ENCODE measurements around the gene KCNA5.

KCNA5 gene

DNA sequence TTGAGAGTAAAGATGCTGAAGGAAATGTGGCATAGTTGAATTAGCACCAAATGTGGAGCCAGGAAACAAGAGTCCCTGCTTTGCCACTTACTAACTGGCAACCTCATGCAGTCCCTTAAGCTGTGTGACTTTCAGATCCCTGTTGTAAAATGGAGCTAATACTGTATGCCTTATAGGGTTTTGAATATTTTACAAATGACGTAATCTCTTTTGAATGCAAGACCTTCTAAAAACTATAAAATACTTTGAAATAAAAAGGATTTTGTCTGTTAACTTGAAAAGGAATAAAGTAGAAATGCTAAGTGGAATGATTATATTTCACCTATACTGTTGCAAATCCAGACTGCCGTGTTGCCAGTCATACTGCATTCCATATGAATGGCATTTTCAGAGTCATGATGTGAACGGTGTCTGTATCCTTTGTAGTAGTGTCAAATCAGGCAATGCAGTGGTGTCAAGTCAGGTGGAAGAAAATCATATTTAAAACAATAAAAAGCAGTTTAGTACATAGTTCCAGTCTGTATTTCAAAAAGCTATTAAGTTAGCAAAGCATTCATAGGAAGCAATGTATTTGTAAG lies 21.3 kb downstream of the KCNA5 start:
- DNase-seq, result no peak

DNA sequence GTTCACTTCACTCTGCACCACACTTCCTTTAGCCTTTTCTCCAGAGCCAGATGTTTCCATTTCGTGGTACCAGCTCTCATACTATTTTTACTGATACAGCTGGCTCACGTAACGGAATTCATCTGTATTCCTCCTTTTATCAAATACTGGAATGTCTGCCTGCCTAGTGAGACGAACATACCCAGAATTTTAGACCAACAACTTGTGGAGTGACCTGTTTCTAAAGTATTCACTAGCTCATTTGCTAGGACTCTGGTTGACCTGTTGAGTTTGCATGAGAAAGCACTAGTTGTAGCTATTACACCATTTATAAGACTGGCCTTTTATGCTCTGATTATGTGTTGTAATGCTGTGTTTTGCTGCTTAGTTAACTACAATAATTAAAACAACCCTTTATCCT lies 22.6 kb downstream of the KCNA5 start:
- no peak for DNase-seq

DNA sequence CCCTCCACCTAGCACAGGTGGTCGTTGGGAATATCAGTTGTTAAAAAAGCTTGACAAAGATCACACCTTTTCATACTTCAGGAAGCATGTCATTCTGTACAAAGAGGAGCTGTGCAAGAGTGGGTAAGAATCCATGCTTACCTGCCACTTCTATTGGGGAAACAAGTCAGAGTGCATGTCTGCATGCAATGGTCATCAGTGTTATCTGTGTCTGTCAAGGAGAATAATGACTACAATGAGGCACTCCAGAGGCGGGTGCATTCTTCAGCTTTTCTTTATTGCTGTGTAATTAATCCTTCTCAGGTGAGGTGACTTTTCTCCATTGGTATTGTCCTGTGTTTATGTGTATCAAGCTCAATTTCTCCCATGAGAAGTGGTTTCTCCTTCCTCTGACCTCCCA lies 24.4 kb downstream of the KCNA5 start:
- no peak for DNase-seq

DNA sequence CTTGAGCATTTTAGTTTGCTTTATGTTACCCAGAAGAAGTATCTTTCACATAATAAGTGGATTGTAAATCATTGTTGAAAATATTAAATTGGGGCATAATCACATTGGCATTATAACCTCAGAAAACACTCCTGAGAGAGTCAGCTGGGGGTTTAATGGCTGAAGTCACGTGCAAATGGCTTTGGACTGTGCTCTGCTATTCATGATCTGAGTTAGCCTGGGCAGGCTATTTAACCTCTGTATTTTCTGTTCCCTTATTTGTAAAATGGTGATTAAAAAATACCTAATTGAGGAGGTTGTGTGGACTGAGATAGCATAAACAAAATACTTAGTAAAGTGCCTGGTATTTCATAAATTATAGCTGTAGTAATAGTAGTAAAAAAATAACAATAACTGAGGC lies 24.9 kb downstream of the KCNA5 start:
- no peak for DNase-seq

DNA sequence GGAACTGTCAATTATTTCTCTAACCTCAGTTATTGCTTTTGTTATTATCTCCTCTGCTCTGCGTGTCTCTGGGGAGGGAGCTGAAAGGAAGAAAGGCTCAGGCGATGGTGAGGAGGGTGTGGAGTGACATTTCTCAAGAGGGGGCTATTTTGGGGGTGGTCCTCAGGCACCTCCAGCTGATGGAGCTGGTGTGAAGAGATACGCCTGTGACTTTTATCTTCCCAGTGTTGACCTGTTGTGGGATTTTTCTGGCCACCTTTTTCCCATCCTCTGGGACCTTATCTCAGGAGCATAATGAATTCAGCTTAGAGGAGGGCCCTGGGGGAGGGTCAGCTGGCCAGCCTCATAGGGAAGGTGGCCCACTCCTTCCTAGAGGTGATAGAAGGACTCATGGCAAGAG lies 26.4 kb downstream of the KCNA5 start:
- no peak for DNase-seq

DNA sequence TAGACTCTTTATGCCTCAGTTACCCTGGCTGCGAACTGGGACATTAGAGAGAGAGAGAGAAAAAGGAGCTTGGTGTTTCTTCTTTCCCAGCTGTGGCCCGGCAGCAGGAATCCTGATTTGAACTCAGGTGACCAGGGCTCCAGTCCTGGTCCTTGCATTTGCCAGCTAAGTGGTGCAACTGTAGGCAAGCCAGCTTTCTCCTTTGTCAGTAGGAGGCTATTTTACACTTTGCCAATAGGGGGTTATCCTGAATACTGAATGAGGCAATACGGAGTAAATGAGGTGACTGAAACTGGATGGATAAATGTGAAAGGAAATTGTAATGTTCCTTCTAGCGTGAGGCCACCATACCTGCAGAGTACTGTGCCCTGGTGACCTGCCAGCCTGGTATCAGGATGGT lies 27.8 kb downstream of the KCNA5 start:
- no peak for DNase-seq

DNA sequence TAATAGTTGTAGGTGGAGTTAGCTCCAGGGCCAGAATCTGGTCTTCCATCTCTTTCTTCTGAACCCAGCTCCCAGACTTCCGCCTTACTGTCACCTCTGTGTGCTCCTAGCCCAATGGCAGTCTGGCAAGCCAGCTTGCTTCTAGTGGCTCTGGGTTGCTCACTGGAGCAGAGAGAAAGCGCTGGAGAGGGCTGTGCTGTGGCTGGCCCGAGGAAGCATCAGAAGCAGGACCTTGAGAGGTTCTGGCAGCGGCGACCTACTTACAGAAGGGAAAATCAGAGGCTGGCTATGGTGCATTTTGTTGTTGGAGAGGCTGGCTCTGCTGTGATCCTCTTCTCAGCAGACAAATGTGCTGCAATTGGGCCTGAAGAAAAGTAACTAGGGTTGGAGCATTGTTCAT lies 28.6 kb downstream of the KCNA5 start:
- no peak for DNase-seq

DNA sequence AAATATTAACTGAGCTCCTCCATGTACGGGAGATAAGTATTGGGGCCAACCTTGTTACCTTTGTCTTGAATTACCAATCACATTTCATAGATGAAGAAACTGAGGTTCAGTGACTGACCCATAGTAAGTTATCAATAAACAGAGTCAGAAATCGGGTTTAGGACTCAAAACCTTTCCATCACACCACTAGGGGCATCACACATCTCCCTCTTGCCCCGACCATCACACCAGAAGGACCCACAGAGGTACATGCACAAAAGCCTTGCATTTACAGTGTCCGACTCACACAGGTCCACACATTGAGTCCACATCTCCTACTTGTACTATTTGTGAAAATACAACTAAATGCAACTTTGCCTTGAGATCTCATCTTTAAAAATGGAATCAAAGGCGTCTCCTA lies 29.4 kb downstream of the KCNA5 start:
- no peak for DNase-seq

DNA sequence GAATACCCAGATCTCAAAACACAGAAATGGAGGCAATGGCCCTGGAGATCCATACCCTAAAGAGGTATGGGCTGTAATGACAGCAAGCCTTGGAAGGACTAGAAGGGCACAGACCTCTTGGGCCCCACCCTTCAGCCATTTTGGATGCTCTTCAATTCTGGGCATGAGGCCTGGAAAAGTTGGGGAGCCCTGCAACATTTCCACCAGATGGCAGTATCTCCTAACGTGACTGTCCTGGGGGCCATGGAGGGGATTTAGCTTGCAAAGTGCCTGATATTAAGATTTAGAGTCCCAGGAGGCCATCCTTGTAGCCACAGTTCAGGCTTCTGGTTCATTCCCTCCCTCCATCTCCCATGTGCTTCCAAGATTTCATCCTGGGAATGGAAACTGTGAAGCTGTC lies 30.2 kb downstream of the KCNA5 start:
- DNase-seq, result no peak

DNA sequence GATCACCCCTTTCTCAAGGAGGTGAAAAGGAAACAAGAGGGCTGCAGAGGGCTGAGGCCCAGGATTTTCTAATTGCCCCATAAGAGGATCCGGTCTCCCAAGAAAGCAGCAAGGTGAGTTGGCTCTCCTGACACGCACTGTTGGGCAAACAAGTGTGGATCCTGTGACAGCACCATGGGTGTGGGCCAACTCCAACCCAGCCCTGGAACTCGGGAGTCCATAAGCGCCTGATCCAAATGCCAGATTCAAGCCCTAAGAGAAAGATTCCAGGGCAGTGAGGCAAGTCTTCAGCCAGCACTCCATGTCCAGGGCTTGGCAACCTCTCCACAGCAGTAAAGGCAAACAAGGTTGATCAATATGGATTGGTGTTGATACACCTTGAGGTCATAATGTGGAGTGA lies 33.1 kb downstream of the KCNA5 start:
- no peak for DNase-seq

DNA sequence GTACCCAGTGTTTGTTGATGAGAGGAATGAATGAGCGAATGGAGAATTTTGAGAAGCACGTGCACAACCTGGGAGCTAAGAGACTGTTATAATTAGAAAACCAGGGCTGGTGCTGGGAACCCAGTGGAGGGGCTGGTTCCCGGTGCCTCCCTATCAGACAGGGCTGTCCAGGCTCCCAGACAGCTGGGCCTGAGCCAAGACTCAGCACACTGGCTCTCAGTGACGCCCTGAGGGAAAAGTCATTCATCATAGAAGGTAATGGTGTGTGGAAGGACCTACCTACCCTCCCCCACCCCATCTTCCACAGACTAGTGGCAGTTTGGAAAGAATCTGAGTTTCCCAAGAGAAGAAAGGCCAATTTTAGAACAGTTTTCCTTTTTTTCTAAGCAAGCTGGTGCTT lies 34.7 kb downstream of the KCNA5 start:
- DNase-seq, result no peak

DNA sequence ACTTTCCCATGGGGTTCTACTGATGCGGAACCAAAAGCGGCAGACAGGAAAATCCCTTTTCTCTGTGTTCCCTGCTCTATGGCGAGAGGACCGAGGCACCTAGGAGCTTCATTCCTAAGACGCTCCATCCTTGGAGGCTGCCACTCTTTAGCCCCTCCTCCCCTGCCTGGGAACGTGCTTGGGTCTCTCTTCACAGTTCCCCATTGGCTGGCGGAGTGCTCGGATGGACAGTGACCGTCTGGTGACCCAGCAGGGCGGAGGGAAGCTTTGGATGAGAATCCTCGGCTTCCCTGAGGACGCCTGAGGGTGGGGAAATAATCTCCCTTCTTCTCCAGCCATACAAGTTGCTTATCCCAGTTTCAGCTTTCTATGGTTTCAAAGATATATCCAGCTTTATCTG lies 37.3 kb downstream of the KCNA5 start:
- no peak for DNase-seq

DNA sequence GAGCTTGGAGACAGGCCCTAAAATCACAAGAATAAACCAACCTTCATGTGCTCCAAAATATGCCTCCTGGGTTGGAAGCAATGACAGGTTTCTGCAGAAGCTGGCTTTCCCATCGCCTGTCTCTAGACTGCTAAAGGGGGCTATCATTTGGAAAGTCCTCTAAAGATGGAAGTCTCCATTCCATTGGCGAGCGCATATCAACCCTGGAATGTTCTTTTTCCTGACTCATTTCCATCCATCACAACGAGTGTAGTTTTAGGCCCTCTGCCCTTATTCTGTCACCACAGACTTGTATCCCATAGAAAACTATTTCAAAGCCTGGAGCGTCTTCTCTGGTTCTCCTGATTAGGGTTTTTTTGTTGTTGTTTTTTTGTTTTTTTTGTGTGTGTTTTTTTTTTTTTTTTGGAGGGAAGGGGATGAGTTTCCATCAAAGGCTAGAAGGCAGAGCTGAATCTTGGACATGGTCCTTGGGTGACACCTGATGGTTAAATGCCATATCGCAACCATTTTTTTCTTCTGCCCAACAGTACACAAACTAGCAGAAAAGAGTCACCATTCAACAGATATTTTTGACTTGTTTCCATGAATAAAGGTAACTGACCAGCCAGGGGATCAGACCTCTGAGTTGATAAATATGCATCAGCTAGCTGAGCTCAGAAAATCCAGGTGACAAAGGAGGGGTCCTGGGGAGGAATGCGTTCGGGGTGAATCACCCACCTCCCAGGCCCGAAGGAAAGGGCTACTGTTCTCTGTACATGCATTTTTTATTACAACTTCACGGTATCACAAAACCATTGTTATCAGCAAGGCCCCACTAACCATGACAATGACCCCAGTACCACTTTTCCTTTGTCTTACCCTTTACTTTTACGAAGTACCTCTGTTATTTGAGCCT lies 40.5 kb downstream of the KCNA5 start:
- peak; percentile 10 to 25 for DNase-seq

DNA sequence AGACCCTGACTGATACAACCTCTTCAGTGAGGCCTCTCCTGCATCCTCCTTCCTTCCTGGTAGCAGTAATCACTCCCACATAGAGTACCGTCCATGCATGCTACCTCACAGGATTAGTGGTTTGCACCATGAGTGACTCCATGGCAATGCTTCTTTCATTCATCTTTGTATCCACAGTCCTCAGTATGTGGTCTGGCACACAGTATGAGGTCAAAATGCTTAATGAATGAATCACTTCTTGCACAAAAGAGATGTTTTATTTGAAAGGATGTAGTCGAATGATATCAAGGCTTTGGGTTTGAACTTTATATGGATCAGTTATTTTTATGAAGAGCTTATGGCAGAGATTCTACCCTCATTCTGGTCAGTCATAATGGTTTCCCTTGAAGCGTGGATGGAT lies 42.2 kb downstream of the KCNA5 start:
- DNase-seq, result no peak

DNA sequence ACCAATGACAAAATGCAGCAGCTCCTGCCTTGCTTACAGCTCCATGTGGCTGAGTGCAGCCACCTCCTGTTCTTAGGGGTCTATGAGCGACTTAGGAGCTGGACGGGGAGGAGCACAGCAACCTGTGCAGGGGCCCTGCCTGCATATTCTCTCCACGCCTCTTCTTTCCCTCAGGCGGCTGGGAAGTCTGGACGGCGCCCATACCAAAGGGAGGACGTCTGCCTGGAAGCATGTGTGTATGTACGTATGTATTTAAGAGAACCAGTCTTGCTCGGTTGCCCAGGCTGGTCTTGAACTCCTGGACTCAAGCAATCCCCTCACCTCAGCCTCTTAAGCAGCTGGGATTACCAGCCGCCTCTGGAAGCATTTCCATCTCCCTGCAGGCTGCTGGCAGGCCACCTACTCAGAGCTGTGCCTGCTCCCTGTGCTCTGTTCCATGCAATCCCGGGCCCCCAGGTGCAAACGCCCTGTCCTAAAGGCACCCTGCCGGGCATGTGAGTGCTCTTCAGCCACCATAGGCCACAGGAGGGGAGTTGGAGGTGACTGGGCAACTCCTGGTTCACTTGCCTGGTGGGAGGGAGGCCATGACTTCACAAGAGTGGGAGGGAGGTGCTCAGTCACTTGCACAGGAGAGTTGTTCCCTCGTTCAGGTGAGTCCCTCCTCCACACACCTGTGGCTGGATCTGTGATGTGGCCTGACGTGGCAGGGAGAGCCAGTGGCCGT lies 44.3 kb downstream of the KCNA5 start:
- no peak for DNase-seq

DNA sequence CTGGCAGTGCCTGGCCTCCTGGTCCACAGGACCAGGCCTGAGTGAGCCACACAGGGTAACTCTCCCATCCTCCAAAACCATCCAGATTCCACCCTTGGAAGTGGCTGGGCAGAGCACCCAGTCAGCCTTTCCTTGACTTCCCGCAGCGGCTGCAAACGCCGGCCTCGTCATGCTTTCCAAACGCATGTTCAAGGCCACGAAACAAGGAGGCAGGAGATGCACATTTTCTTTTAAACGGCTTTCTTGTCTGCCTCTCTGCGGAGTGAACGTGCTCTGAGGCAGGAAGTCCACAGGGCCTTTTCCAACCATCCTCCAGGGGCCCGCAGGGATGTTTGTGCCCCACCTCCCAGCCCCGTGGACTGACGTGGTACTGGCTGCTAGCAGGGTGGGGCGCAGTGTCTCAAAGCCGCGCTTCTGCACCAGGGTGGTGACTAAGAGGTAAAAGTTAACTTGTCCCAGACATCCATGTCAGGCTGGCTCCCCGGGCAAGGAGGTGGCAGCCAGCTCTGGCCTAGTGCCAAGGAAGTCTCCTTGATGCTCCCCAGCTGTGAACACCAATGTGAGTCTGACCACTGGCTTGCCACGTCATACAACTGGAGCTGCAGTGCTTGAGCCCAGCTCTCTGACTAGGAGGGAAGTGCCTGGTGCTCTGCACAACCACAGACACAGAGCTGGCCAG lies 45.0 kb downstream of the KCNA5 start:
- DNase-seq, result no peak

DNA sequence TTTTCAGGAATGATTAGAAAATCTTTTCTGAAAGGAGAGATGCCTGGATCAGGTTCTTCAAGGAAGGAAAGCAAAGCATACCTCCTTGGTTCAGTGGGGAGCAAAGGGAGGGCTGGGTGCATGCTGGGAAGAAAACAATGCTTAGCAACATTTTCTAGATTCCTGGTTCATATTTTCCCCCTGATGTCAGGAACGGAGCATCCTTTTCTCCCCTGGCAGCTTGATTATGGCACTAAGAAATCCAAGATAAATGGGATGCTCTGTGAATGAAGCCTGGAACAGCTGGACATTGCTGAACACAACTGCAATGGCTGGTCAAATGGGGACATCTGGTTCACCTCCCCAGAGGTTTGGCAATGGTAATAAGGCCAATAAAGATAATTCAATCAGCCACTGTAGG lies 50.9 kb downstream of the KCNA5 start:
- no peak for DNase-seq

DNA sequence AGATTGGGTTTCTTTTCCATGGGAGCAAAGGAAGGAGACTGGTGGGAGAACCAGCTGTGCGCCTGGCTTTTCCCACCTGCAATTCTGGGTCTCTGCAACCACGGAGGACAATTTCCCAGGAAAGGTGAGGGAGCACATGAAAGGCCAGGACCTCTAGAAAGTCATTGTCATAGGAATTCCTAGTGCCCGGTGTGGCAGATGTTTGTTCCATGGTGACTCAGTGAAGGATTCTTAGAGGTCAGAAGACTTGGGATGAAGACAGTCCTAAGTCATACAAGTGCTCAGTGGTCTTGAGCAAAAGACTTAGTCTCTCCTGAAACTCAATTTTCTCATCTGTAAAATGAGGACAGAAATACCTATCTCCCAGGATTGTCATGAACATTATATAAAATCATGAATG lies 51.3 kb downstream of the KCNA5 start:
- no peak for DNase-seq
